ENCODE data around the gene DNAAF5.

DNA sequence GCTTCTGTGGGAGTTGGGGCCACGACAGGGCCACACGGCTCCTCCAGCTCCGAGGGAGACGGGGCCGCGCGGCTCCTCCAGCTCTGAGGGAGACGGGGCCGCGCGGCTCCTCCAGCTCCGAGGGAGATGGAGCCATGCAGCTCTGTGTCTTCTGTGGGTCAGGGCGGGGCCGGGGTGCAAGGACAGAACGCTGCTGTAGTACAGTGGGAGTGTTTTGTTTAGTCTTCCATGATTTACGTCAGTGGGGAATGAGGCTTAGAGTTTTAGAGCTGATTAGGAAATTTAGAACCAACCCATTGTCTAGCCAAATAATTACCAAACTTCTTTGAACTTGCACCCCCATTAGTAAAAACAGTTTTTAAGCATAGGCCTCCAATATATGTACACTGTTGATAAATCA, 33.5 kb downstream of the DNAAF5 start:
- TF ChIP-seq, protein P1, sequence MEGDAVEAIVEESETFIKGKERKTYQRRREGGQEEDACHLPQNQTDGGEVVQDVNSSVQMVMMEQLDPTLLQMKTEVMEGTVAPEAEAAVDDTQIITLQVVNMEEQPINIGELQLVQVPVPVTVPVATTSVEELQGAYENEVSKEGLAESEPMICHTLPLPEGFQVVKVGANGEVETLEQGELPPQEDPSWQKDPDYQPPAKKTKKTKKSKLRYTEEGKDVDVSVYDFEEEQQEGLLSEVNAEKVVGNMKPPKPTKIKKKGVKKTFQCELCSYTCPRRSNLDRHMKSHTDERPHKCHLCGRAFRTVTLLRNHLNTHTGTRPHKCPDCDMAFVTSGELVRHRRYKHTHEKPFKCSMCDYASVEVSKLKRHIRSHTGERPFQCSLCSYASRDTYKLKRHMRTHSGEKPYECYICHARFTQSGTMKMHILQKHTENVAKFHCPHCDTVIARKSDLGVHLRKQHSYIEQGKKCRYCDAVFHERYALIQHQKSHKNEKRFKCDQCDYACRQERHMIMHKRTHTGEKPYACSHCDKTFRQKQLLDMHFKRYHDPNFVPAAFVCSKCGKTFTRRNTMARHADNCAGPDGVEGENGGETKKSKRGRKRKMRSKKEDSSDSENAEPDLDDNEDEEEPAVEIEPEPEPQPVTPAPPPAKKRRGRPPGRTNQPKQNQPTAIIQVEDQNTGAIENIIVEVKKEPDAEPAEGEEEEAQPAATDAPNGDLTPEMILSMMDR (IDR thresholded peaks at IDR 0.05) = no peak
- TF ChIP-seq POLR2A (IDR thresholded peaks at IDR 0.05) (no peak), POLR2AphosphoS5 (IDR thresholded peaks at IDR 0.05) (no peak)
